Central memory CD4-positive, alpha-beta T cell (primary cell): ENCODE measurements around the gene SLC38A10.
A peak's percentile ranks its signal among the peaks of the same experiment; 100 is the strongest.

Source experiments
- DNase-seq: peaks from one replicate; pipeline ENCODE4 v3.0.0; 2022

SLC38A10 gene

DNA sequence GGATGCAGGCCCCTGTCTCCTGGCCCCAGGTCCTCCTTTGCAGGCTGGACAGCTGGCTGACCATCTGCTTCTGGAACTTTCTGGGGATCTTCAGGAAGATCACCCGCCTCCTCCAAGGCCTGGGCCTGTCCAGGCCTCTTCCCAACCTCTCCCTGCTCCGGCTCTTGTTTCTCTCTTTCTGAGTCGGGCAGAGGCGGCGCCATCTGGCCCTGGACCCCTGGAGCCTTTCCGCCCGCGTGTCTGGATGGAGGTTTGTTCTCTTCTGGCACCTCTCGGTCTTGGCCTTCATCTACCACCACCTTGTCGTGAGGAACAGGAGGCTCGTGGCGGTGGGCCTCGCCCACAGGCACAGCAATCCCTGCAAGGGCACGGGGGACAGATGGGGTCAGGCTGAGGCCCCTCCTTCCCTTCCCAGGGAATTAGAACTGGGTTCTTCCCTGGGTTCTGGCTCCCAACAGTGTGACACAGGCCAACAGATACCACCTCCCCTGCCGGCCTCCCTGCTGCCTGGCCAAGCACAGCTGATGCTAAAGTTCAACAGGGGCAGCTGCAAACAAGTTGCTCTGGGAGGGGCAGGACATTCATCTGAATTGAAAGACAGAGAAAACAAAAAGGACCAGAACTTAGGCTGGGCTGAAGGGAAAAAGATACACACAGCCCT, 42.7 kb downstream of the SLC38A10 start:
- no peak for DNase-seq

DNA sequence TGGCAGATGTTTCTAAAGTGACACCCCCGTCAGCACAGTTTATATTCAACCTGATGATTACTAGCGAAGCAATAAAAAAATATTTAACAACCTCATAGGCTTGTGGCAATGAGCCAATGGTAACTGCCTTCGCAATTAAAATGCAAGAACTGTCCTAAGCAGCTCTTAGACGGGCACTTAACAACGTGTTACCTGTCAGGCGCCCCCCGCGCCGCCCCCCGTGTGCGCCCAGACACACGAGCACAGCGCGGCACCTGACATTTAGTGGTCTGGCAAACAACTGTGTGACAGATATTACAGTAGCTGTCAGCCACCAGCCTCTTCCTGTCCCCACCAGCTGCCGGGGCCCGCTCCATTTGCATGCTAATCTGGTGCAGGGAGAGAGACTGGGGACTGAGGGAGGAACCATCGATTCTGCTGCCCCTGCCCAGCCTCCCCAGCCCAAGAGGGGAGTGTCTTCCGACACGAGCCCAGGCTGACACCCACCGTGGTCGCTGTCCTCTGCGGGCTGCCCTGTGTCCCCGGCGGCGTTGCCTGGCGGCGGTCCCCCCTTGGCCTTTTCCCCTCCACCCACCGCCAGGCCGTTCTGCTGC, 43.3 kb downstream of the SLC38A10 start:
- DNase-seq, result no peak

DNA sequence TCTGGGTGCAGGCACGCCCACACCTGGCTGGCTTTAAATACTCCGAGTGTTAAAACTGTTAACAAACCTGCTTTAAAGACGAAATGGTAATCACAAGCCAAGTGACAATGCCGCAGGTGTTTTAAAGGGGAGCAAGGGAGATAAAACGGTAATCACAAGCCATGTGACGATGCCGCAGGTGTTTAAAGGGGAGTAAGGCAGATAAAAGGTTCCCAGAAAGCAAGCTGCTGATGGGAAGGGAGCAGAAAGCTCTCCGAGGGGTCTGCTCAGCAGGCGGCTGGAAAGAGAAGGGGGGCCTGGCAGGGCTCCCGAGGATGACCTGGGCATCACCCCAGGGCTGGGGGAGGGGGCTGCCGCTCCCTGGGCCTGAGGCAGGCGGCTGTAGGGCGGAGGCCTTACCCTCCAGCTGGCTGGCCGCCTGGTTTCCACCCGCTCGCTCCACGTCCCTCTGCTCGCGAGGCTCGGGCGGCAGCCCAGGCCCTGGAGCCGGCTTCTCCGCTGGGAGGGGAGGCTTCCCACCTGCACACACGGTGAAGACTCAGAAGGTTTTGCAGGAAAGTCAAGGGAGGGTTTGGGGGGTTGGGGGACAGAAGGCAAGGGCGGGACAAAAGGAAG, 43.9 kb downstream of the SLC38A10 start:
- DNase-seq, result no peak

GRCh38 chr17:81250286-81251093, 44.6 kb downstream of the SLC38A10 start:
- no peak for DNase-seq

- no peak for DNase-seq
Measured at GRCh38 chr17:81249223-81250040, 45.7 kb downstream of the SLC38A10 start.

GRCh38 chr17:81248649-81249048, 46.5 kb downstream of the SLC38A10 start:
- no peak for DNase-seq

DNA sequence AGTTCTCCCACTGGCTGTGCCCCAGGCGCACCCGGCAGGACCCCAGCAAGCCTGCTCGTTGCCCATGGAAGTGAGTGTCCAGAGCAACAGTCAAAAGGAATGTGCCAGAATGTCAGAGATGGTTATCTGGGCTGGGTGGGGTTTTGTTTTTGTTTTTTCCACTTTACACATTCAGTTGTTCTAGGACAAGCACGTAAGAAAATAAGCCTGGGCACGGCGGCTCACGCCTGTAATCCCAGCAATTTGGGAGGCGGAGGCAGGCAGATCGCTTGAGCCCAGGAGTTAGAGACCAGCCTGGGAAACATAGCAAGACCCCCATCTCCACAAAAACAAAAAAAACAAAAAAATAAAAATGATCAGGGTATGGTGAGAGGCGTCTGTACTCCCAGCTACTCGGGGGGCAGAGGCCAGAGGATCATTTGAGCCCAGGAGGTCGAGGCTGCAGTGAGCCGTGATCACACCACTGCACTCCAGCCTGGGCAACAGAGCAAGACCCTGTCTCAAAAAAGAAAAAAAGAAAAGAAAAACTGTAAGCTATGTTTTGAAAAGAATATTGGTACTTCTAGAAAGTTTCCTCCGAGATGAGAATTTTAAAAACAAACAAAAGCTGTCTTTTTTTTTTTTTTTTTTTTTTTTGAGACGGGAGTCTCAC, 47.6 kb downstream of the SLC38A10 start:
- DNase-seq, result no peak

DNA sequence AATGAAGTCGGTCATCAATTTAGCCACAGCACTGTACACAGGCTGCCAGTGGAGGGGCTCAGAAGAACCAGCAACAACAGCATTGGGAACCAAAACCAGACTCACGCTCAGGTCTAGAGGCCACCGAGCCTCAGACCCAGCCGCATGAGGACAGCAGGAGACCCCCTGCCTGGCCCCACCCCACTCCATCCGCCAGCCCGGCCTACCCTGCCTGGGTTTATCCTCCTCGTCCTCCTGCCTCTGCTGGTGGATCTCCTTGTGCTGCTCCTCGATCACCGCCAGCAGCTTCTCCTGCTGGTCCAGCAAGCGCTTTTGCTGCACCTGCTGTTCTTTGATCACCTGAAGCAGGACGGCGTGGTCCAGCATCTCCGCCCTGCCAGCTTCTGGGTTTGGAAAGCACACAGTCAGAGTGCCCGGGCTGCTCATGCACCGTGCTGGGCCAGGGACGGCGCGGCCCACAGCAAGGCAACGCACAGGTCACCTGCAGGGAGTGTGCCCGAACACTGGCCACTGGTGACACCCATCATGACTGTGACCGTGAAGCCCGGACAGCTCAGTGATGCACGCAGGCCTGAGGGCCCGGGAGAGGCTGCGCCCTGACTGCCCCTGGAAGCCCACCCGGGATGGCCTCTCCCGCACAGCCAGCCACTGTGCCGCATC, 48.3 kb downstream of the SLC38A10 start:
- no peak for DNase-seq

GRCh38 chr17:81246343-81246670, 48.8 kb downstream of the SLC38A10 start:
- no peak for DNase-seq

DNA sequence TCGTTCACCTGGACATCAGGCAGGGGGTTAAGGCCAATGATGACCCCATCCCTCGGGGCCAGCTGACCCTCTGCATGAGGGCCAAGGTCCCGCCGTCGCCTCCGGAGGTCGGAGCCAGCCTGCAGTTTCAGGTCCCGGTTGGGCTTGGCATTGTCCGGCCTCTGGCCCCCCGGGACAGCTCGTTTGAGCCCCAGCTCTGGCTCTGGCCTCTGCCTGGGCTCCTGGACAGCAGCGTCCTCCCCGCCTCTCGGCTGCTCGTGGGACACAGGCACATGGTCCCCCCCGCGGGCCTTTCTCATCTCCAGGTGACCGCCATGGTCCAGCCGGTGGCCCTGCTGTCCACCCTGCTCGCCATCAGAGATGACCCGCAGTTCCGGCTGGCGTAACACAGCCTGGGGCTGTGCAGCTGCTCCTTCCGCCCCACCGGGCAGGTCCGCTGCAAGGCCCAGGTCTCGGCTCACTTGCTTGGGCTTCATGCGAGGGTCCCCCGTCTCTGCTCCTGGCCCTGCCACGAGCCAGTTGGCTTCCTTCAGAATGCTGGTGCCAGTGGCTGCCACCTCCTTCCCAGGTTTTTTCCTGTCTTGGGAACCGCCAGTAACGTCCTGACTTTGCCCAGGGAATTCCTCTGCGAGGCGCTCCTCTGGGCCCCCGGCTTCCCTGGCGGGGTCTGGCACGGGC, 49.3 kb downstream of the SLC38A10 start:
- no peak for DNase-seq

GRCh38 chr17:81245024-81245664, 50.0 kb downstream of the SLC38A10 start:
- no peak for DNase-seq

DNA sequence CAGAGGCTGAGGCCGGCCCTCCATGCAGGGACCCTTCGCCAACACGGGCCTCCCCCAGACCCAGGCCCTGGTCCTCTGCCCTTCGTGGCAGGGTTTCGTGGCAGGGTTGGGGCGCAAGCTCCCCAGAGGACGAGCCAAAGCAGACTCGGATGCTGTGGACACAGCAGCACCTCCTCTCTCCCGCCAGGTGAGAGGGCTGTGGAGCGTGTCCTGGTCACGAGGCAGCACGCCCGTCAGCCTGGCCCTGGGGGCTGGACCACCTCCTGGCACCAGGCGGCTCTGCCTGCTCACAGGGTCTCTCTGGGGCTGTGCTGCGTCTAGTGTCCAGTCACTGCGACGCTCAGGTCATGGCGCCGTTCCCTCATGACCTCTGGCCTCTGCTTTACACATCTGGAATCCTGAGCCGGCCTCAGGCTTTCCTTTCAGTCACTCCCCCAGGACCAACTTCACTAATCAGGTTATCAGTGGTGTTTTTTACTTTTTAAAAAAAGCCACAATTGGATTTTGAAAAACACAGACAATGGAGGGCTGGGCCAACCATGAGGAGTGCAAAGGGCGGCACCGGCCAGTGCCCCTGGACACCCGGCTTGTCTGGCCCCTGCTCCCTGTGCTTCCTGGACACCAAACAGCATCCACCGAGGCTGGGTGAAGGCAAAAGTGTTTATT, 50.6 kb downstream of the SLC38A10 start:
- no peak for DNase-seq

GRCh38 chr17:81243333-81243664, 51.8 kb downstream of the SLC38A10 start:
- DNase-seq, result no peak

- no peak for DNase-seq
Measured at GRCh38 chr17:81242421-81243332, 52.4 kb downstream of the SLC38A10 start.

GRCh38 chr17:81241648-81242420, 53.3 kb downstream of the SLC38A10 start:
- DNase-seq, result peak; percentile 41

- DNase-seq, result no peak
Measured at GRCh38 chr17:81241203-81241602, 53.9 kb downstream of the SLC38A10 start.

GRCh38 chr17:81240761-81241160, 54.3 kb downstream of the SLC38A10 start:
- no peak for DNase-seq
